ENCODE data around the gene APLNR.

Gene APLNR

DNA sequence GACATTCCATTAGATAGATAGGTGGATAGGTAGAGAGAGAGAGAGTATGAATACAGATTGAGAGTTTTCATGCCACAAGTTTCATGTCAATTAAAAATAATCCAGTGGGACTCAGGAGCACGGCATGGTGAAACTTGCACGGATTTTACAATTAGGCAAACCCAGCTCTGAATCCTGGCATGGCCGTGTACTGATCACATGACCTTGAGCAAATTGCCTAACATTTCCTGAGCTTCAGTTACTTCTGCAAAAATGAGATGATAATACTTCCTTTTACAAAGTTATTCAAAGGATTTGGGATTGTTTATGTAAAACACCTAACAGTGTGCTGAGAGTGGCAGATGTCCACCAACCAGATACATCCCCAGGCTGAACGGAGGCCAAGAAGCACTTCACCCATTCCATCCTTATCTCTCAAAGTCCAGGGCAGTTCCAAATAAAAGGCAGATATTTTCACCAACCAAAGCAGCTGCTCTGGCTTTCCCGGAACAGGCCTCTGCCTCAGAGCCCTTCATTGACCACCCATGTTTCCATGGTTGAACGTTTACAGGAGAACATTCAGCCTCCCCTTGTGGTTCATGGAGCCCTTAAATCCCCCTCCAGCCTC, 17.9 kb downstream of the APLNR start:
- DNase-seq, result peak in 1 of 58 donors; percentile 28

DNA sequence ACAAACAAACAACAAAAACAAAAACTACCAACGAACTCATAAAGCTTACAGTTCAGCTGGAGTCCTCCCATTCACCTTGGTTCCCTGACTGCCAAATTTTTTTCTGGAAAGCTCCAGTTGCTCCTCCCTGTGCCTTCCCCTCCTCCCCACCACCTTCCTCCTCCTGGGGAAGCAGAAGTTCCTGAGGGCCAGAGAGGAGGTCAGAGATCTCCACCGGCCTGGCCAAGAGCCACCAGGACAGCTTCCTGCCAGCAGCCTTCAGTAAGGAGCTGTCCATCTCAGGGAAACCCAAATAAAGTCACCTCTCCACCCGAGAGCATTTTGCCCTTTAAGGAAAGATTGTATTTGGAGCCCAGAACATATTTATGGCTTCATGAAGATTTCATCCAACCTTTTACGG, 20.0 kb downstream of the APLNR start:
- DNase-seq, result no peak

DNA sequence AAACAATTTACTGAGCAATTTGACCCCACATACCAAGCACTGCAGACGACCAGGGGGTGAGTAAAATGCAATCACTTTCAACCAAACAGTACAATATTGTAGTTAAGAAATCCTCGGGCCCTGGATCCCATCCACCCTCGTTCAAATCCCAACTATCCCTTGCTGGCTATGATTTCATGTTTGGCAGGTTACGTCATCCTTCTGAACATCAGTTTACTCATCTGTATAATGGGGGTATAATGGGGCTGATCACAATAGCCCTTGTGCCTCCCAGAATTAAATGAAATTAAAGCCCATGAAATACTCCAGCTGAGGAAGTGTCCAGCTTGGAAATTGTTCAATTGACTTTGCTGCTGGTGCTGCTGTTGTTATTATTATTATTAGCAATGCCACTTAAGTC, 20.6 kb downstream of the APLNR start:
- no peak for DNase-seq

DNA sequence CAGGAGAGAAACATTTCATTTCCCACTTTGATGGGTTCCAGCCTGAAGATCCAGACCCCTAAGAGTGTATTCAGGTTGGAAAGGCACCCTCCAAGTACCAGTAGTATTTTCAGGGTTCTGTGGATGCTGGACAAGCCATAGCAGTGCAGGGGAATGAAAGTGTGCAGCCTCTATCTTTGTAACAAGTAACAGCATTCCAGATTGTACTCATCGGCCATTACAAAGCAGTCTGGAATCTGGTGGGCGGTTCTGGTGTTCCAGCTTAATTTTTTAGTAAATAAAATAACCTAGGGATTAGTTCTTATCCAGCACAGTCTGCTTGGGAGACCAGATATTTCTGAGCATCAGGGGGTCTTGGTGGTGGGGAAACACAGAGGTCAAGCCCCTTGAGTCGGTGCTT, 22.6 kb downstream of the APLNR start:
- no peak for DNase-seq

DNA sequence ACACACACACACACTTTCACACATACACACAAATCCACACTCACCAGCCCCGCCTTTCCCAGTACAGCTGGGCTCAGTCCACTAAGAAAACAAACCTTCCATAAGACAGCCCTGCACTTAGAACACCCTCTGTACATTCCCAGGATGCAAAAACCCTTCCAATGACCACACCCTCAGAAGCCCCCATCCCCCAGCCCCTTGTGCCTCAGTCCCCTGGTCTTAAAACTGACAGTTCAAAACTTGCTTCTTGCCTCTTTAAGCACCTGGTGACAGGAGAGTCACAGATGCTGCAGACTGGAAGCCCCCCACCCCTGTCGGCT, 23.0 kb downstream of the APLNR start:
- DNase-seq, result no peak

GRCh38 chr11:57213342-57214097, 23.5 kb downstream of the APLNR start:
- no peak for DNase-seq

DNA sequence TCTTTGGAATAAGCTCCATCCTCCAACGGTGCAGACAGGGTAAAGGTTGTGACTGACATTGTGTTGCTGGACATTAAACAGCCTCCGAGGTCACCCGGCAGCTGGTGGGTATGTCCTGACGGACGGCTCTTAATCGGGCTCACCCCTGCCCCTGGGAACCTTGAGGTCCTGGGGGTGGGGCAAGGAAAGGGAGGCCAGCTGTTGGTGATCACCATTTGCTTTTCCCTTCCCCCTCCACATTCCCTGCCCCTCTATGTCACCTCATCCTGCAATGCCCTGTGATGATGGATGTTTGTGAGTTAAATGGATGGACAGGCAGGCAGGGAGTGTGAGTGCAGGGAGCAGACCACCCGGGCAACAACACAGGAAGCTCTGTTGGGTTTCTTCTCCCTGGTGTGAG, 26.3 kb downstream of the APLNR start:
- DNase-seq, result no peak

- DNase-seq, result no peak
Observed at GRCh38 chr11:57207168-57207567, 29.9 kb downstream of the APLNR start.

DNA sequence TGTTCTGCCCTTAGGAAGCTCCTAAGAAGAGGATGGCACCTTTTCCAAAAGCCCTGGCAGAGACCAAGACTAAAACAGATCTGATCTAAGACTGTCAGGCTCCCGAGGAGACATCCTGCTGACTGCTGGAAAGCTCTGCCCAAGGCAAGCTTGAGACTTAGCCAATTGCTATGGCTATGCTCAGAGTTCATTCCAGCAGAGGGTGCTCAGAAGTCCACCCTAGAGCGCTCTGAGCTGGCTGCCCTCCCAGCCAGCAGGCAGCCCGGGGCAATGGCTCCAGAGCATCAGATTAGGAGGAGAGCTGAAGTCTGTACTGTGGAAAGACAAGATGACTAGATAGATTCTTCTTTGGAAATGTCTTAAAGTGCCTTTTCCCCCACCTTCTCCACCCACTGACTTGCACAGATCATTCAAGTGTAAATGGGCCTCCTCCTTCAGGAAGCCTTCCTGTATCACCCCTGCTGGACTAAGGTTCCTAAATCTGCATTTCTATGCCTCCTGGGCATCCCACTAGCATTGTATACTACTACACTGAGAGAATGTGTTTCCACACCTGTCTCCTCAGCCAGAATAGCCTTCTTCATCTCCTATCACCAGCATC, 31.9 kb downstream of the APLNR start:
- DNase-seq, result peak in 4 of 58 donors; percentile 6 to 43 (median 14)

DNA sequence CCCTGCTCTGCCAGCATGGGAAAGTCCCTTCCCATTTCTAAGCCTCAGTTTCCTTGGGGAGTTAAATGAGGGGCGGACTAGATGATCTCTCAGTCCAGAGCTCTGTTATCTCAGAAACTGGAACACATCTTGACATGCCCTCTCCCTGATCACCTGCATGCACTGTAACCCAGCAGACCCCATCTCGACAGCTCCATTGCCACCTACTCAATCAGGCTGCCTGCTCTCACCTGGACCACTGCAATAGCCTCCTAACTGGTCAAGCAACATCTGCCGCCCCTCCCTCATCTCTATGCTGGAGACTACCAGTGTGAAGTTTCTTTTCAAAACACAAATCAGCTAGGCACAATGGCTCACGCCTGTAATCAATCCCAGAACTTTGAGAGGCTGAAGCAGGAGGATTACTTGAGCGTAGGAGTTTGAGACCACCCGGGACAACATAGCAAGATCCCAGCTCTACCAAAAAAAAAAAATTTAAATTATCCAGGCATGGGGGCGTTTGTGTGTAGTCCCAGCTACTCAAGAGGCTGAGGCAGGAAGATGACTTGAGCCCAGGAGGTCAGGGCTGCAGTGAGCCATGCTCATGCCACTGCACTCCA, 33.1 kb downstream of the APLNR start:
- no peak for DNase-seq

- DNase-seq, result no peak
Observed at GRCh38 chr11:57203359-57203758, 33.7 kb downstream of the APLNR start.

DNA sequence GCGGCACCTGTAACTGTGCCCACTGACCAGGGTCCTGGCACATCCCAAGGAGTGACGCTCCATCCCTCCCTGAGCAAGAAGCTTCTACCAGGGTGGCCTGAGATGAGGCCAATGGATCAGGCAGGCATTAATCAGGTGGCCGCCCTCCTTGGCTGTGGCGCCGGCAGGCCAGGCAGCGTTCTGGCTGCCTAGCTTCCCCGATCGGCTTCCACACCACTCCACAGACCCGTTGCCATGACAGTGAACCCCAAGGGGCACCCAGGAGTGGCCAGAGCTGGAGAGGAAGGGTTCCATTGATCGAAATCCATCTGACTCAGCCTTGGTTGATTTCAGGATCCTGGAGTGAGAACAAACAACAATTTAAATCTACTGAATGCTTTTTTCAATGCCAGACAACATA, 34.8 kb downstream of the APLNR start:
- peak in 22 of 58 donors; percentile 7 to 73 (median 26) for DNase-seq

DNA sequence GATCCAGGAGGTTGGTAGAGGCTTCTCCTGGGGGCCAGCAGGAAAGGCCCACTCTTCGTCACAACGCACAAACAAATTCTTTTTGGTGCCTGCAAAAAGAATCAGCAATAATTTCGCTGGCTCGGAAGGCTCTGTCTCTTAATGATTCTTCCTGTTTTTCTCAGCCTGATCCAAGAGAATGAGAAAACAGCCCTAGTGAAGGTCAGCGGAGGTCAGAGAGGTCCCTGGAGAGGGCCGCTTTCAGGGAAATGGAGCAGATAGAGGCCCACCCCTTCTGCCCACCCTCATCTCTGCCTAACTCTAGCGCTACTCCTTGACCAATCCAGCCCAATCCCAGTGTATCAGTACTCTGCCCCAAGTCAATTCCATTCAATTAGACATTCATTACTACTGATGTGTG, 36.1 kb downstream of the APLNR start:
- no peak for DNase-seq

GRCh38 chr11:57199330-57199729, 37.7 kb downstream of the APLNR start:
- DNase-seq, result no peak

GRCh38 chr11:57197762-57198161, 39.3 kb downstream of the APLNR start:
- no peak for DNase-seq

DNA sequence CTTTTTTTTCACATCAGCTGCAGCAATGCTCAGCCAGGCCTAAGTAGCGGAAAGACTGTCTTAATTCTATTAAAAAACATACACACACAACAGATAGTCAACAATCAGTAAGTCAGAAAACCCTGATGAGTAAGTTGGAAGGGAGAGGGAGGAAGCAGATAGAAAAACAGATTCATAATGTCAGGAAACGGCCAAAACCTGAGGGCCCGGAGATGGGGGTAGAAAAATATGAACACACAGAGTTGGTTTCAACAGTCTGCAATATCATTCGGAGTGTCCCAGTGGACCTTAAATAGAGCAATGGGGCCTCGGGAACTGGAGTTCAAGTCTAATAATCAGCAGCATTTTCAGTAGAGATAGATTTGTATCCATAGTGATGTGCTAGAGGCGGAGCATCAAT, 40.5 kb downstream of the APLNR start:
- no peak for DNase-seq

DNA sequence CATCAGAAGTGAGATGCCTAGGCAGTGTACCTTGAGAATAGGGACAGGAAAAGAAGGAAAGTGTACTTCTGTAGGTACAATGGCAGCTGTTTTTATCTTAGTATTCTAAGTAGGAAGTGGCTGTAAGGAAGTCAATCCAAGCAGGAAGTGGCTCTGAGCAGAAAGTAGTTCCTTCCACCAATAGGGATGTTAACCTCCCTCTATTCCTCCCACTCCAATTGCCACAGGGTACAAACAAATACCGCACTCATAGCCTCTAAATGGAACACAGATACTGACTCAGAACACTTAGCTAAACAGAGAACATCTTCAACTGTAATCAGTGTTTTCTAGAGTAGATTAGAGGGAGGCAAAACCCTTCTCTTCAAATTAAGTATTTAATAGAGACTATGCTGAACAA, 44.7 kb downstream of the APLNR start:
- no peak for DNase-seq

- no peak for DNase-seq
Observed at GRCh38 chr11:57191311-57192219, 45.5 kb downstream of the APLNR start.

DNA sequence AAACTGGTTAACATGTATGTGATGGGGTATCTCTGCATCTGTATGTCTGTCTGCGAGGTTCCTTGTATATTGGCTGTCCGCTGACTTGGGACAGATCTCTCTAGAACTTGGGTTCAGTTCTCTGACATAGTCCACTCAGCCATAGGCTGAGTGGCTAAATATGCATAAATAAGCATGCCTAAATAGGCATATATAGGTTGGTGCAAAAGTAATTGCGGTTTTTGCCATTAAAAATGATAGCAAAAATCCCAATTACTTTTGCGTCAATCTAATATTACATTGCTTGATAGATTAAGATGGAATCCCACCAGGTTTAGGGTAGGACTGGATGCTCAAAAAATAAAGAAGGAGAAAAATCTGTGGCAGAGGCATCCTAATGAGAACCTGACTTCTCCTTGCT, 46.5 kb downstream of the APLNR start:
- DNase-seq, result no peak
